DMS 273 treated with DMSO at 0.1 percent for 48 hours (cell line): ENCODE data around the gene COL27A1.
"Not testable (repeated sequence)": the region's sequence is repeated elsewhere in the genome, so short reads cannot be mapped to it uniquely, and the experiment has no call there.

Source experiments
- DNase-seq: peaks from one replicate; lab custom pipeline; 2025; lab: John Stamatoyannopoulos, UW

Gene COL27A1

GRCh38 chr9:114324492-114324891, 169.2 kb downstream of the COL27A1 start:
- DNase-seq, result no peak

GRCh38 chr9:114324965-114325364, 169.6 kb downstream of the COL27A1 start:
- DNase-seq, result not testable (repeated sequence)

DNA sequence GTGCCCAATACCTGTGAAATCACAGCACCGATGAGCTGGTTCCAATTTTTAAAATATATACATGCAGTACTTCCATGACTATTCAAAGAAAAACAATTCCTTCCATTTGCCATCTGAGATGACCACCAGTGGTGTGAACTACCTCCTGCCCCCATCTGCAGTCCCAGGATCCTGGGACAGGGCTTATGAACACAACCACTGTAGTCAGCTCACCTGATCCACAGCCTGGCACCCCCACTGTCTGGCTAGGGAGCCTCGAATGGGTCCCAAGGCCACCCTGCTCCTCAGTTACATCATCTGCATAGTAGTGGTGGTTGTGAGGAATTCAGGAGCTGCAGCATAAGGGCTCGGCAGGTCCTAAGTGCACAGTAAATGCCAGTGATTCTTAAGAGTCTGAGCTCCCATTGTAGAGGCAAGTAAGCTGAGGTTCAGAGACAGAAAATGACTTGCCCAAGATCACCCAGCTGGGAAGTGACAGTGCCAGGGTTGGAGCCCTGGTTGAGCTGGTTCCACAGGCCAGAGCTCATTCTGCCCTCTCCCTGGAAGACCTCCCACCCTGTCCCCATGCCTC, 170.4 kb downstream of the COL27A1 start:
- DNase-seq, result not testable (repeated sequence)

DNA sequence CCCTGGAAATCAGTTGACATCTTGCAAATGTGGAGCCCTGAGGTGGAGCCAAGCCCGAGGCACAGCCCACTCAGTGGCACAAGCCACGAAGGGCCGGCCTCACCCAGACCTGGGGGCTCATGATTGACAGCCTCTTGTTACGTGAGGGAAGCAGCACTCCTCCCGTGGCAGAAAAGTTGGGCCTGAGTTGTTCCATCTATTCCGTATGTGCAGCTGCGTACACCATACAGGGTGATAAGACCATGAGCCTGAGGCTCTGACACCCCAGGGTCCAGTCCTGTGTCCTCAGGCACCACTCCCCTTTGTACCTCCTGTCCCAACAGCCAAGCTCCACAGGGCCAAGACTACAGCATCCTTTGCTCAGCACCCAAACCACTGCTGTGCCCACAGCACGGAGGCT, 172.4 kb downstream of the COL27A1 start:
- no peak for DNase-seq

DNA sequence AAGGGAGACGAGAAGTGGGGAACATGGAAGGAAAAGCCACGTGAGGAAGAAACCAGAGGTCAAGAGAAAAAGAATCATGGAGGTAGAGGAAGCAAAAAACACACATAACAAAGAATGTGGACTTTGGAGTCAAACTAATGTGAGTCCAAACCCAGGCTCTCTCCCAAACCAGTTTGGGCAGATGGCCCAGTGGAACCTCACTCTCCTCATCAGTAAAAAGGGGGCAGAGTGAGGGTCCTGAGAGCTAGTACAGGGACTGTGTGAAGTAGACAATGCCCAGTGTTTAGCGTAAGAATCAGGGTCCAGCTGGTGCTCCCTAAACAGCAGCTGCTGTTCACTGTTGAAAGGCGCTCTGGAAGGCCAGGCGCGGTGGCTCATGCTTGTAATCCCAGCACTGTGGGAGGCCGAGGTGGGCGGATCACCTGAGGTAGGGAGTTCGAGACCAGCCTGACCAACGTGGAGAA, 173.1 kb downstream of the COL27A1 start:
- DNase-seq, result not testable (repeated sequence)

DNA sequence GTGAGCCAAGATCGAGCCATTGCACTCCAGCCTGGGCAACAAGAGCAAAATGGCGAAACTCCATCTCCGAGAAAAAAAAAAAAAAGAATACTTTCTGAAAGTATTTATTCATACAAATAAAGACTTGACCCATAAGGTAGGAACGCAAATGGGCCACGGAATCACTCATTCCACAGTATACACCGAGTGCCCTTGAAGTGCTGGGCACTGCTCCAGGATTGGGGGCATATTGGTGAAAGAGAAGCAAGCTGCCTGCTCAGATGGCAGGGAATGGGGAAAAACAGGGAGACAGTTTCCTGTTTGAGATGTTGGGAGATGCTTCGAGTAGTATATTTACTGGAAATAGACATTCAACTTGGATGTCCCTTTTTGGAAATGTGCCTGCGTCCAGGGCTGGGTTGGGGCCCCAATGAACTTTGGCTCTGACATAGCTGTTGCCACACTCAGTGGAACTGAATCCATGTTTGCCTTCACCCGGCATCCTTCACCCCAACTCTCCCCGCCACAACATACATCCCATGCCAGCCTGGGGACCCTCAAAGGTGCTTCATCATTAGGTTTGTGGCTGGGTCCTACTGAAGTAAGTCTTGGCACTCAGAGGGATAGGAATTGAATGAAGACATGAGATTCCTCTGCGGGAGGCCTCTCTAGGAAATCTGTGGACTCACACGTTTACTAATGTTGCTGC, 173.7 kb downstream of the COL27A1 start:
- not testable (repeated sequence) for DNase-seq

- DNase-seq, result not testable (repeated sequence)
Measured at GRCh38 chr9:114329625-114330022, 174.3 kb downstream of the COL27A1 start, which contains the start of gene ORM2. Gene ORM2, plus strand, starts transcription at chr9:114329869. Its CDS starts 36 bp downstream, at chr9:114329905.

GRCh38 chr9:114330636-114331035, 175.3 kb downstream of the COL27A1 start:
- no peak for DNase-seq

GRCh38 chr9:114331229-114332195, 176.2 kb downstream of the COL27A1 start:
- DNase-seq, result not testable (repeated sequence)

DNA sequence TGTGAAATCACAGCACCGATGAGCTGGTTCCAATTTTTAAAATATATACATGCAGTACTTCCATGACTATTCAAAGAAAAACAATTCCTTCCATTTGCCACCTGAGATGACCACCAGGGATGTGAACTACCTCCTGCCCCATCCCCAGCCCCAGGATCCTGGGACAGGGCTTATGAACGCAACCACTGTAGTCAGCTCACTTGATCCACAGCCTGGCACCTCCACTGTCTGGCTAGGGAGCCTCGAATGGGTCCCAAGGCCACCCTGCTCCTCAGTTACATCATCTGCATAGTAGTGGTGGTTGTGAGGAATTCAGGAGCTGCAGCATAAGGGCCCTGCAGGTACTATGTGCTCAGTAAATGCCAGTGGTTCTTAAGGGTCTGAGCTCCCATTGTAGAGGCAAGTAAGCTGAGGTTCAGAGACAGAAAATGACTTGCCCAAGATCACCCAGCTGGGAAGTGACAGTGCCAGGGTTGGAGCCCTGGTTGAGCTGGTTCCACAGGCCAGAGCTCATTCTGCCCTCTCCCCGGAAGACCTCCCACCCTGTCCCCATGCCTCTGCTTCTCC, 177.2 kb downstream of the COL27A1 start:
- DNase-seq, result not testable (repeated sequence)

GRCh38 chr9:114333718-114334117, 178.4 kb downstream of the COL27A1 start:
- DNase-seq, result not testable (repeated sequence)

DNA sequence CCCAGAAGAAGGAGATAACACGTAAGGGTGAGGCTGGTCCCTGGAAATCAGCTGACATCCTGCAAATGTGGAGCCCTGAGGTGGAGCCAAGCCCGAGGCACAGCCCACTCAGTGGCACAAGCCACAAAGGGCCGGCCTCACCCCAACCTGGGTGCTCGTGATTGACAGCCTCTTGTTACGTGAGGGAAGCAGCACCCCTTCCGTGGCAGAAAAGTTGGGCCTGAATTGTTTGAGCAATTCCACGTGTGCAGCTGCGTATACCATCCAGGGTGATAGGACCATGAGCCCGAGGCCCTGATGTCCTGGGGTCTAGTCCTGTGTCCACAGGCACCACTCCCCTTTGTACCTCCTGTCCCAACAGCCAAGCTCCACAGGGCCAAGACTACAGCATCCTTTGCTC, 179.2 kb downstream of the COL27A1 start:
- DNase-seq, result no peak

DNA sequence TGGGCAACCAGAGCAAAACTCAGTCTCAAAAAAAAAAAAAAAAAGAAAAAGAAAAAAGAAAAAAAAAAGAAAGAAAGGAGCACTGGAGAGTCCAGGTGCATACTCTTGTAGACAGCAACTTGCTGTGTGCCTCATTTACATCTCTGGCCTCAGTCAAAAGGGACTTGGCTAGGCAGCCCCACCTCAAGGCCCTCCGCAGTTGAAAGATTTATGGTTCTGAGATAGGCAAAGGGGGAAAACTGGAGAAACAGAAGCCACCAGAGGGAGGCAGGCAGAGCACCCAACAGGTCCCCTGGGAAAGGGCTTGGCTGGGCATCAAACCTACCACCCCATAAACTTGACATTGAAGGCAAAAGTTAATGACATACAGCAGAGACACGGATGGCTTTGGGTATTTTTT, 180.4 kb downstream of the COL27A1 start:
- no peak for DNase-seq

GRCh38 chr9:114336157-114336556, 180.8 kb downstream of the COL27A1 start:
- DNase-seq, result no peak

DNA sequence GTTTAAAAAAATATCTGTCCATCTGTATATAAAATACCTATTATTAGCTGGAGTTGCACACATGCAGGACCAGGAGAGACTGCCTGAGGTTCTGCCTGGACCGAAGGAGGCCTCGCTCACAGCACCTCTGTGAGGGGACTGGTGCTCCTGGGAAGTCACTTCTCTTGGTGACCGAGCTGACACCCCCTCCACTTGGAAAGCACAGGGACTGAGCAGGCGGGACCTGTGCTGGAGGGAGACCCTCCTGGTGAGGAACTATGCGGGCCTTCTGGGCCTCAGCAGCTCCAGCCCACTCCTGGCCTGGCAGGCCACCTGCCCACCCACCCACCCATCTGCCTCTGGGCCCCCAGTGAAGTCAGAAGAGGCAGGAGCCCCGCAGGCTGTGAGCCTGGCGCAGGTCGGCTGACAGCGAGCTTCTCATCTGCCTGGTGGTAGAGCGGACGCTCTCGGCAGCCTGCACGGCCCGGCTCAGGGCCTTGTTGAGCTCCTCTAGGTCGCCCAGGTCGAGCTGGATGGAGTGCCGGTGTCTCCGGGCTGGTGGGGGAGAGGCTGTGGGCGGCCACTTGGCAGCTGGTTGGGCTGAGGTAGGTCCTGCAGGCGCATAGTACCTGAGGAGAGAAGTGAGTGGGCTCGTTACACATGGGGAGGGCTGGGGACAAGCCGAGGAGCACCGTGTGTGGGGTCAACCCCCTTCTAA, 181.5 kb downstream of the COL27A1 start:
- no peak for DNase-seq

DNA sequence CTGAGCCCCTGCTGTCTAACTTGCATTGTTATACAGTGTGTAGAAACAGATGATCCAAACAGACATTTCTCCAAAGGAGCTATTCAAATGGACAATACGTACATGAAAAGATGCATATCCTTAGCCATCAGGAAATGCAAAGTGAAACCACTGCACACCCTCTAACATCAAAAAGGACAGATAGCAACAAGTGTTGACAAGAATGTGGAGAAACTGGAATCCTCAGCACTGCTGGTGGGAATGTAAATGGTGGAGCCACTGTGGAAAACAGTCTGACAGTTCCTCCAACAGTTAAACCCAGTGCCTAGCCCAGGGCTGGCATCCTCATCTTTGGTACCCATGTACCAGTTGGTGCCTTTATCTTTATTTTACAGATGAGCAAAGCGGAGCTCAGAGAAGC, 182.8 kb downstream of the COL27A1 start:
- no peak for DNase-seq

DNA sequence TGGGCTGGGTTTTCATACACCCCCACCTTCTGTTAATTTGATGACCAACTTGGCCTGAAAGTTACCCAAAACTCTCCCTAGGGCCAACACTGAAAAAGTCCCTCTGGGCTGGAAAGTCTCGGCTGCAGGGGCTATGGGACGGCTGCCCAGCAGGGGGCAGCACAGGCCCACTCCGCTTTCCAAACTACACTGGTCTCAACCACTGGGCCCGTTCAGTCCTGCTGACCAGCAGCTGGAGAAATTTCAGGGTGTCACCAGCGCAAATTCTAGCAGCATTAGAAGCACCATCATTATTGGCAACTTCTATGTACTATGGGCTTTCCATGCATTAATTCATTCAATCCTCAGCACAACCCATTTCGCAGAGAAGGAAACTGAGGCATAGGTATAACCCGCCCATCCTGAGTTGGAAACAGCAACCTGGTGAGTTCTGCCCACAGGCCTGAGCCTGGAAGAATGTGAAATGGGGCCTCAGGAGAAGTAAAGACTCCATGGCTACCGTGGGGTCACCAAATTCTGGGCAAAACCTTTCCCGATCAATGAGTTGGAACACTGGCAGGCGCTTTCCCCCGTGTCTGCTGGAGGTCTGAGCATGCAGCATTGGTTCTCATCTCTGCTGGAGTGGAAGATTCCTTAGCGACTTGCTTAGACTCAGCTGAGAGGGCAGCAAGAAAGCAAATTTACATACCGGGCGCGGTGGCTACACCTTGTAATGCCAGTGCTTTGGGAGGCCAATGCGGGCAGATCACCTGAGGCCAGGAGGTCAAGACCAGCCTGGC, 184.0 kb downstream of the COL27A1 start:
- no peak for DNase-seq

- DNase-seq, result no peak
Measured at GRCh38 chr9:114341152-114341830, 186.0 kb downstream of the COL27A1 start.

DNA sequence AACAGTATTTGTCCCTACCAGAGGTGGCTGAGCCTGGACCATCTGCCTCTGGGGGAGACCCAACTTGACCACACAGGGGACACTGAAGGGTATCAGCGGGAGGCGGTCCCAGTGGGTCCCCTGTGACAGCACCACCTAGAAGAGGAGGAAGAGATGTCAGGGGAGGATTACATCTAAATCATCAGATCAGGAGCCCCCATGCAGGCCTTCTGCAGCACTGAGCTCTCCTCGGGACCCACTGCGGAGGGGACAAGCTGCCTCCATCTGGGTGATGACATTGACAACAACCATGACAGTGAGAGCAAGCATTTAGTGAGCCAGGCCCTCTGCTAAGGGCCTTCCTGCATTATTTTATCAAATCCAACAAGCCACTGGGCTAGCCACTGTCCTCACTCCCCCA, 186.7 kb downstream of the COL27A1 start:
- no peak for DNase-seq
